NCI-H2196 treated with DMSO at 0.1 percent for 48 hours (cell line): Measurements from ENCODE around the gene TMEM178B.
"Not testable (repeated sequence)": the region's sequence is repeated elsewhere in the genome, so short reads cannot be mapped to it uniquely, and the experiment has no call there.

Experiments
- DNase-seq: peaks from one replicate; lab custom pipeline; 2025; ENCODE audit not compliant: unreplicated experiment; lab: John Stamatoyannopoulos, UW

TMEM178B gene

DNA sequence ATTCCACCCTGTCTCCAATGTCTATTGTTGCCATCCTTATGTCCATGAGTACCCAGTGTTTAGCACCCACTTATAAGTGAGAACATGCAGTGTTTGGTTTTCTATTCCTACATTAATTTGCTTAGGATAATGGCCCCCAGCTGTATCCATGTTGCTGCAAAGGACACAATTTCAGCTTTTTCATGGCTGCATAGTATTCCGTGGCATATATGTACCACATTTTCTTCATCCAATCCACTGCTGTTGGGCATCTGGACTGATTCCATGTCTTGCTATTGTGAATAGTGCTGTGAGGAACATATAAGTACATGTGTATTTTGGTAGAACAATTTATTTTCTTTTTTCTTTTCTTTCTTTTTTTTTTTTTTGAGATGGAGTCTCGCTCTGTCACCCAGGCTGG lies 68.2 kb downstream of the TMEM178B start:
- no peak for DNase-seq

- no peak for DNase-seq
Observed at GRCh38 chr7:141144921-141145629, 71.2 kb downstream of the TMEM178B start.

DNA sequence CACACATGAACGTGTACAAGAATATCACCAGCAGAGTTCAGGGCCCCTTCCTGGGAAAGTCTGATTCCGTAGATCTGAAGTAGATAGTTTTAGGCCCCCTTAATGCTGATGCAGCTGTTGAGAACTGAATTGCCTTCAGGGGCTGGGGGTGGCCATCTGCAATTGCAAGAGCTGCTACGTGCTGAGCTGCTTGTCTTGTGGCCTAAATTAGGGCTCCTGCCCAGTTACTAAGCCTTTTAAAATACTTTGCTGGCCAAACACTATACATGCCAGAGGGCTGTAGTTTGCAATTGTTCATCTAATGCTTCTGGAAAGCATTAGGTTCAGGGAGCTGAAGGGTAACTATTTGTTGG lies 71.7 kb downstream of the TMEM178B start:
- no peak for DNase-seq

DNA sequence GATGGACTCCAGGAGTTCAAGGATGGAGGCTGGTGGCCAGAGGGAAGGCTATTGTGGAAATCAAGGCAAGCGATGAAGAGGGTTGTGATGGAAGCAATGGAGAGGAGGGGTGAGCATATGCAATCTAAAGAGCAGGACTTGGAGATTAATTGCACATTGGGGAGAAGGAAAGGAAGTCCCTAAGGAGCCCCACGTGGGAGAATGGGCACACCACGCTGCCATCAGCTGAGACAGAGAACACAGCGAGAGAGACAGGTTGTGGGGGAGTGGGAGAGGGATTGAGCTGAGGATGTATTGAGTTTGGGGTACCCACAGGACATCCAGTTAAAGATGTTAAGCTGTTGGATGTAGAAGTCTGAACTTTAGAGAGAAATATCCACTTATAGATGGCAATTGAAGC lies 73.6 kb downstream of the TMEM178B start:
- DNase-seq = no peak

DNA sequence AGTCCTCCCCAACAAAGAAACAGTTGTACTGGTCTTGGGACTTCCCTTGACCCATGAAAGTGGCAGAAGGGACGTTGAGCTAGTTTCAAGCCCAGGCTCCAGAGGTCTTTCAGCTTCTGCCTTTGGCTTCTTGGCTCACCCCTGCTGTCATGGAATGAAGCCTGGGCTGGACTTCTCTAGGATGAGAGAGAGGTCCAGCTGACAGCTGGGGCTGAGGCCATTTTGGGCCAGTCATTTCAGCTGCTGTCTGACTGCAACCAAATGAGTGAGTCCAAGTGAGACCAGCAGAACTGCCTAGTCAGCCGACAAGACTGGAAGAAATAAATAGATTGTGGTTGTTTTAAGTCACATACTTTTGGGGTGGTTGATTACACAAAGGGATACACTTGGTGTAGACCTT lies 76.6 kb downstream of the TMEM178B start:
- no peak for DNase-seq

GRCh38 chr7:141151746-141152145 lies 77.9 kb downstream of the TMEM178B start:
- no peak for DNase-seq

DNA sequence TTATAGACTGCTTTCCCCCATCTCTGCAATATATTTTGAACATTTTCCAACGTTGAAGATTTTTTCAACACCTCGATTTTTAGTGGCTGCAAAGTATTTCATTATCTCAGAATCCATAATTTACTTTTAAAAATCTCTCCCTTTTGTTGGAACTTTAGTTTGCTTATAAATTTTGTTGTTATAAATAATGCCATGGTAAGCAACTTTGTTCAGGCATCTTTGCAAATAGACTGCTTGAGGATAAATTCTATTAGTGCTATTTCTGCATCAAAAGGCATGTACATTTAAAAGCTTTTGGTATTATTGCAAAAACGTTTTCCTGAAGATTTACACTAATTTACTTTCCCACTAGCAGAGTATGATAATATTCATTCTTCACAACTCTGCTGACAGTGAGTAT lies 79.4 kb downstream of the TMEM178B start:
- no peak for DNase-seq

DNA sequence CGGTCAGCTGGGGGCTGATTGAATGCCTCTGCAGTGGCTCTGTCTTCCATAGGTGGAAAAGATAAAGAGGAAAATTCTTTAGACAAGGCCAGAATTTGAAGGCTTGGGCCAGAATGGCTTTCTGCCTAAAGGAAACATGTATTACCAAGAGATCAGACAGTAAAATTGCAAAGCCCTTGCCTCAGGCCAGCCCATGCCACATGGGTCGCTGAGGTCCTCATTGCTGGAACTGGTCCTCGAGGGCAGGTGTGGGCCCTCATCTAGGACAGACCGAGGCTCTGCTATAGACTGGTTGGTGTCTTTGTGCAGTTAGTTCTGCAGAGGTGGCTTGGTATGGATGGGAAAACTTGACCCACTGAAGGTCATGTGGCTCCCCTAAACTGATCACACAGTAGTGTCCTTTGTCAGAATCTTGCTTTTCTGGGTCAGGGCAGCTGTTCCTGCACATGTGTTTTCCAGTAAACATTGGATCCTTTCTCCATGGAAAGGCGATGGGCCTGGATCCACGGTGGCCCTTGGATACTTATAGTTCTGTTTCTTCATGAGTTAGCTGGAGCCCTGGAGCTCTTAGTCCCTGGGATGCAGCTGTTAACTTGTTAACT lies 80.4 kb downstream of the TMEM178B start:
- no peak for DNase-seq

DNA sequence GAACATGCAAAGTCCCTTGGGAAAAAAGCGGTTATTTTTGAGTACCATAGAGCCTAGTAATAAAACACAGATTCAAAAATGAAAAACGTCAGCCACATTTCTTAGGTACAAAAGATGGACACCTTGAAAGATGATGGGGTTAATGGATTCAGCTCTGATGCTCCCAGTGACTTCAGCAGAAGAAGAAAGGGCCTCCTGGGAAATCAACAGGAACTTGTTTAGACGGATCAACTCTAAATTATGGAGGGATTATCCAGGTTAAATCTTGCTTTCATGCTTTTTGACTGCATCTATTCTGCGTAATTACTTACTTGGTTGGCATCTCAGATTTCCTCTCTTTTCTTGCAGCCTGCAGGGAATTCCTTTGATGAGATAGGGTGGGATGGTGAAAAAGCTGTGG lies 82.5 kb downstream of the TMEM178B start:
- DNase-seq = no peak

GRCh38 chr7:141157138-141157765 lies 83.4 kb downstream of the TMEM178B start:
- no peak for DNase-seq

GRCh38 chr7:141158561-141158960 lies 84.7 kb downstream of the TMEM178B start:
- no peak for DNase-seq

DNA sequence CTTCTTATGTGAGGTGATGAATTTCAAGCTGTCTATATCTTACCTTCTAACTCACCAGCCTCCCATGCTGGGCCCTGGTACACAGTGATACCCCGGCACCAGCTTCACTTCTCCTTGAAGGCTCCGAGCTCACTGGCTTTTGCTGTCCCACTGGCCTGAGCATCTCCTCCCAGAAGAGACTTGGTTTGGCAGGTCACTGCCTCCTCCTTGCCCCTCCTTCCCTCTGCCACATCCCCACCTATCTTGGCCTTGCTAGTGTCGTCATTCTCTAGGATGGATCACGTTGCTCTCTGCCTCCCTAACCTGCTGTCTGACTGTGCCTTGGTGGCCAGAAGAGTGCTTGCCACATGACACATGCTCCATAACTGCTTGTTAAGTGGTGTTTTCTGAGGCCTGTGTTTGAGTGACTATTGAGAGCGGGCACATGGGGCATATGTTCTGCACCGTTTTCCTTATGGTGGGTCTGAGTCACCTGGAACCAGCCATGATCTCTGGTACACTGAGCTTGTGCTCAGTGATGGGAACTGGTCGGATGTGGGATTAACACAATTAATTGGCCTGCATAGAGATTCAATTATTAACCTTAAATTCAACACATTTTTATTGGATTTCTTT lies 86.5 kb downstream of the TMEM178B start:
- DNase-seq = no peak

DNA sequence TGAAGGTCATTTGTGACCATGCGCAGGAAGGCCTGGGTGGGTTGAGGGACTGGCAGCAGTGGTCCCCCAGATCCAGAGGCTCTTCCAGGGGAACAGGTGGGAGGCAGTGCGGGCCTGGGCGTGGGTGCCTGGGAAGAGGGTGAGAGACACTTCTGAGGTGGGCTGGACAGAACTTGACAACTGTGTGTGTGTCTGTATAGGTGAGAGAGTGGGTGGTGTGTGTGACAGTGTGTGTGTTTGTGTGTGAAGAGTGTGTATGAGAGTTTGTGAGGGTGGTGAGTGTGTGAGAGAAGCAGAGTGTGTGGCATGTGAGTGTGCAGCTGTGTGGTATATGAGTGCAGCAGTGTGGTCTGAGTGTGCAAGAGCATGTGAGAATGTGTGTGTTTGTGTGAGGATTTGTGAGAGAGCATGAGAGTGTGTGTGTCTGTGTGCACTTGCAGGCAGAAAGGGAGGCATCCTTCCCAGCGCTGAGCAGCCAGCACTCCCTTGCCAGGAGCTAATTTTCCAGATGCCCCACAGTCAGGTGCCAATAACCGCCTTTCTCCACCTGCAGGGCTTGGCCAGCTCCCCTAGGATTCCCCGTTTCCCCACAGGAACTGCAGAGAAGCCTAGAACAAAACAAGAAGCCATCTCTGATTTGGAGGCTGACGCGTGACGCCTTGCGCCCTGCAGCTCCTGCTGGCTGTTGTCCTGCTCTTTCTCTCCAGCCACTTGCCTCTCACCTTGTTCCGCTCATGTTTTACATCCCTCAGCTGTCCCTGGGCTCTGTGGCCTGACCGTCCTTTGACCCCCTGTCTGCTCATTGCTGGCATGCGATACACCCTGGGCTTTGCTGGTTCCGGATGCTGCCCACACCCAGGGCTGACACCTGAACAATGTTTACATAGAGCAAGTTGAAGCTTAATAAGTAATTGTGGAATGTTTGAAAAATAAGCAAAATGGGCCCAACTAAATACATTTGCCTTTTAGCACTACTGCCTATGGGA lies 88.0 kb downstream of the TMEM178B start:
- DNase-seq = peak; percentile 74

GRCh38 chr7:141165521-141165920 lies 91.7 kb downstream of the TMEM178B start:
- no peak for DNase-seq

DNA sequence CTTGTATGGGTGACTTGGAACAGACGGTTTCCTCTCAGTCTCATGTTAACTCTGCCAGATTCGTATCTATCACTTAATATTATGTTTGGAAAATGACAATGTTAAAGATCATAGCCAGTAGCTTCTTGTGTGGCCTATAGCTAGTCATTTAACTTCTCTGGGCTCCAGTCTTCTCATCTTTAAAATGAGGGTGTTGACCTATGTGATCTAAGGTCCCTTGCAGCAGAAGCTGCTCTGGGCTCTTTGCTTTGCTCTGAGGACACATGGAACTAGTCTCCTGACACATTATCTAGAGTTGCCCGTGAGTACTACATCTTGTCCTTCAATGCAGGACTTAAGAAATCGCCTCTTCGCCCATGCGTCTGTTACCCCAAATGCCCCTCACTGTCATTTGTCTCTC lies 93.1 kb downstream of the TMEM178B start:
- no peak for DNase-seq

- no peak for DNase-seq
Observed at GRCh38 chr7:141167381-141167964, 93.6 kb downstream of the TMEM178B start.

DNA sequence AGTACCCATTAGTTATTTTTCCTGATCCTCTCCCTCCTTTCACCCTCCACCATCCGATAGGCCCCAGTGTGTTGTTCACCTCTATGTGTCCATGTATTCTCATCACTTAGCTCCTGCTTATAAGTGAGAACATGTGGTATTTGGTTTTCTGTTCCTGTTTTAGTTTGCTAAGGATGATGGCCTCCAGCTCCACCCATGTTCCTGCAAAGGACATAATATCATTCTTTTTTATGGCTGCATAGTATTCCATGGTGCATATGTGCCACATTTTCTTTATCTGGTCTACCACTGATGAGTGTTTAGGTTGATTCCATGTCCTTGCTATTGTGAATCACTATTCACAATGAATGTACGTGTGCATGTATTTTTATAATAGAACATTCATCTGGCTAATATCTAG lies 95.3 kb downstream of the TMEM178B start:
- DNase-seq = not testable (repeated sequence)

- DNase-seq = not testable (repeated sequence)
Observed at GRCh38 chr7:141175728-141176127, 101.9 kb downstream of the TMEM178B start.

- not testable (repeated sequence) for DNase-seq
Observed at GRCh38 chr7:141177120-141177519, 103.3 kb downstream of the TMEM178B start.

DNA sequence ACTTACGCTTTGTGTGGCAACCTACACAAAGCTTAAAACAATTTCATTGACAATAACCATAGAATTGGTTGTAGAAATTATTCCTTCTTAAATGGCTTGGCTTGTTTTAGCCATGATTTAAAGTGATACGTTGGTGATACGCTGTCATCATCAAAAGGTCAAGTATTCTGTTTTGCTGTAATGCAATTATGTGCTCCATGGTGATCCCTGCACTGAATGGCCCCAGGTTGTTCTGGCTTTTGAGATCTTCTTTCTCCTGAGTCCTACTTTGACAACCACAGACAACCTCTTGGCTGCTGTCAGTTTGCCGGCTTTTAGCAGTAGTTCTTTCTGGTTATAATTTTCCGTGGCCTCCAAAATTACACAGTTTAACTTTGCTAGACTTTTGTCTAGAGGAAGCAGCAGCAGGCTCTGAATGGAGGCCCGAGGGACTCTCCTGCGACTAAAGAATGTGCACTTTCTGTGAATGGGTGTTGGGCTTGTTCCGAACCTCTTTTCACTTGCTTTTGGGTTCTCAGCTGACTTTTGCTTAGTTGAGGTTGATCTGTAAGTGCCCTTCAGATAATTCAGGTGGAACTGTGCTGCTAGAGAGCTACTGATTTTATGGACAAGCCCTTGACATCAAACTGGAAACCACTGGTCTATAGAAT lies 104.7 kb downstream of the TMEM178B start:
- DNase-seq = no peak
